Activated T-helper 1 cell treated with anti-CD3 and anti-CD28 coated beads, Interleukin-2, amount 50 U/mL, for 16 hours (primary cell): ENCODE results near the gene HEATR1.
"Not testable (repeated sequence)": the region's sequence is repeated elsewhere in the genome, so short reads cannot be mapped to it uniquely, and the experiment has no call there.

Experiments used
- DNase-seq, 2 donors: peaks; one replicate each; pipeline ENCODE4 v3.0.0-alpha.2; 2020; ENCODE audit warnings: low read depth in 1 of 2, low spot score in 1 of 2

Gene HEATR1, protein sequence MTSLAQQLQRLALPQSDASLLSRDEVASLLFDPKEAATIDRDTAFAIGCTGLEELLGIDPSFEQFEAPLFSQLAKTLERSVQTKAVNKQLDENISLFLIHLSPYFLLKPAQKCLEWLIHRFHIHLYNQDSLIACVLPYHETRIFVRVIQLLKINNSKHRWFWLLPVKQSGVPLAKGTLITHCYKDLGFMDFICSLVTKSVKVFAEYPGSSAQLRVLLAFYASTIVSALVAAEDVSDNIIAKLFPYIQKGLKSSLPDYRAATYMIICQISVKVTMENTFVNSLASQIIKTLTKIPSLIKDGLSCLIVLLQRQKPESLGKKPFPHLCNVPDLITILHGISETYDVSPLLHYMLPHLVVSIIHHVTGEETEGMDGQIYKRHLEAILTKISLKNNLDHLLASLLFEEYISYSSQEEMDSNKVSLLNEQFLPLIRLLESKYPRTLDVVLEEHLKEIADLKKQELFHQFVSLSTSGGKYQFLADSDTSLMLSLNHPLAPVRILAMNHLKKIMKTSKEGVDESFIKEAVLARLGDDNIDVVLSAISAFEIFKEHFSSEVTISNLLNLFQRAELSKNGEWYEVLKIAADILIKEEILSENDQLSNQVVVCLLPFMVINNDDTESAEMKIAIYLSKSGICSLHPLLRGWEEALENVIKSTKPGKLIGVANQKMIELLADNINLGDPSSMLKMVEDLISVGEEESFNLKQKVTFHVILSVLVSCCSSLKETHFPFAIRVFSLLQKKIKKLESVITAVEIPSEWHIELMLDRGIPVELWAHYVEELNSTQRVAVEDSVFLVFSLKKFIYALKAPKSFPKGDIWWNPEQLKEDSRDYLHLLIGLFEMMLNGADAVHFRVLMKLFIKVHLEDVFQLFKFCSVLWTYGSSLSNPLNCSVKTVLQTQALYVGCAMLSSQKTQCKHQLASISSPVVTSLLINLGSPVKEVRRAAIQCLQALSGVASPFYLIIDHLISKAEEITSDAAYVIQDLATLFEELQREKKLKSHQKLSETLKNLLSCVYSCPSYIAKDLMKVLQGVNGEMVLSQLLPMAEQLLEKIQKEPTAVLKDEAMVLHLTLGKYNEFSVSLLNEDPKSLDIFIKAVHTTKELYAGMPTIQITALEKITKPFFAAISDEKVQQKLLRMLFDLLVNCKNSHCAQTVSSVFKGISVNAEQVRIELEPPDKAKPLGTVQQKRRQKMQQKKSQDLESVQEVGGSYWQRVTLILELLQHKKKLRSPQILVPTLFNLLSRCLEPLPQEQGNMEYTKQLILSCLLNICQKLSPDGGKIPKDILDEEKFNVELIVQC (N-terminal part only)

DNA sequence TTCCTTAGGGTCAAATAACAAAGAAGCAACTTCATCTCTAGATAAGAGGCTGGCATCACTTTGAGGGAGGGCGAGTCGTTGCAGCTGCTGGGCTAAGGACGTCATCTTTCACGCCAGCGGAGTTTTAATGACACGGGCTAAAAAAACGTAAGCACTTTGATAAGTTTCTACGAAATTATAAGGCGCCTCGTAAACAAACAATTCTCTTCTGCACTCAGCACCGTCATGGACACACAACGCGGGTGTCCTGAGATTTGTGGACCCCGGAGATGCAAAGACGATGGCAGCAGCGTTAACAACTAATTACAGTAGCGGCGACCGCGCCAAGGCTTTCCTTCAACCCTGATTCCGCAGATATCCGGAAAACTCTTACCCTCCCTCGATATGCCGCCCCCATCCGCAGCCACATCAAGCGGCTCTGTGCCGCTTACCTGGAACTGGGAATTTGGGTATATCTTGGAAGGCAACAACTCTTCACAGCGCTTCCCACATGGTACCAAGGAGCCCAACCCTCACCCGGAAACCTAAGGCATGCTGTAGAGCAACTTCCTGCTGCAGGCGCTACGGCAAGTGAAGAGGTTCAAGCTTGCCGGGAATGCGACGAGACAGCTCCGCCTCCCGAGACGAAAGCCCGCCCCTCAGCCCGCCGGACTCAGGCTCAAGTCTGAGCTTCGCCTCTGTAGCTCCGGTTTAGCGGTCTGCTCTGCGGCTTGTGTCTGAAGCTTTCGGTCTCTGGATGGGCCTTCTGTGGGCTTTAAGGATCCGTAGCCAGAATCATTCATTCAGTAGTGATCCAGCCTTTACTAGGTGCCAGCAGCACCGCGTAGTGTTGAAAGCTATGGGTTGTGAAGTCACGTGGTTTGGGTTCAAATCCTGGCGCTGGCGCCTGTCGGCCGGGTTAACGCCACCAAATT lies at the start of gene HEATR1:
Gene HEATR1 (minus strand): TSS at position 526 of the 914 bp plus-strand sequence. CDS start 421 bp downstream, at position 105.
- peak; percentile 62 to 72 for DNase-seq

- DNase-seq = no peak
Measured at GRCh38 chr1:236645016-236645680, 40.8 kb upstream of the HEATR1 start.

DNA sequence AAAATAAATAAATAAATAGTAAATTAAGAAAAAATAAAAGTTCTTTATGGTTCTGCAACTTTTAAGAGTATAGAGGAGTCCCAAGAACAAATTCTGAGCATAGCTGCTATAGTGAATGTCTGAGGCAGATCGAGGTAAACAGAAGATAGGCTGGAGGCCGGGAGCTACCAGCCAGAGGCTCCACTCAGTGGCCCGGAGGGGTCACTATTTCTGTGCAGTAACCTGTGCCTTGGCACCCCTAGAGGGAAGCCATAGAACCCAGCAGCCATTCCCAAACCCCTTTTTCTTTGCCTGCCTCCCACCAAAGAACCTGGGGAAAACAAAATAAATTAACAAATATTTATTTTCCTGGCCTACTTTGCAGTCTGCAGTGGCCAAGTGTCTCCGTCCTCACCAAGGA lies 38.4 kb upstream of the HEATR1 start:
- DNase-seq = no peak

- DNase-seq = no peak
Measured at GRCh38 chr1:236639686-236640085, 35.4 kb upstream of the HEATR1 start.

GRCh38 chr1:236638945-236639344 lies 34.6 kb upstream of the HEATR1 start:
- DNase-seq = no peak

- DNase-seq = no peak
Measured at GRCh38 chr1:236636017-236636416, 31.7 kb upstream of the HEATR1 start.

GRCh38 chr1:236627727-236628408 lies 23.6 kb upstream of the HEATR1 start:
- DNase-seq = no peak

DNA sequence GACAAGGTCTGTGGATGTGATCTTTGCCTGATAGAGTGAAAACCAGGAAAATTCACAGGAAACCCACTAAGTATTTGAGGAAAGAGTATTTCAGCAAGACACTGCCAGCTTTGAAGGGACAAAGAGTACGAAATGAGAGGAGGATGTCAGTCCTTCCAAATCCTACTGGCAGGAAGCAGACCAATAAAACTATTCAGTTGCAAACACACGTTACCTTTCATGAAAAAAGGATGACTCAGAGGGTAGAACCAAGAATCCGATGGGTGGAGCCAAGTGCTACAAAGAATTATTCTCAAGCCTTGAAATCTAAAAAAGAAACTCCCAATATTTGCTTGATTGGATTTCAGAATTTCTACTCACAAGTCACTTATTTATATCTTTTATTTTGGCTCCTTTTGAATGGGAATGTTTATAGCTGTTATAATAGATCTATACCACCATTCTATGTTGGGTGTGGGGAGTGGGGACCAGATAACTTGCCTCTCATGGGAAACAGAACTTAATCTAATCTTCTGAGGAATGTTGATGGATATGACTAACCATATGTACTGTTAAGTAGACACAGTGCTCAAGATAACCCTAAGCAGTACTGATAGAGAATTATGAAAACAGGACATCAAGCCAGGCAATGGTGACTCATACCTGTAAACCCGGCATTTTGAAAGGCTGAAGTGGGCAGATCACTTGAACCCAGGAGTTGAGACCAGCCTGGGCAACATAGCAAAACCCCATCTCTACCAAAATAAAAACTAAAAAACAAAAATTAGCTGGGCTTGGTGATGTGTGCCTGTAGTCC lies 19.3 kb upstream of the HEATR1 start:
- DNase-seq = no peak

DNA sequence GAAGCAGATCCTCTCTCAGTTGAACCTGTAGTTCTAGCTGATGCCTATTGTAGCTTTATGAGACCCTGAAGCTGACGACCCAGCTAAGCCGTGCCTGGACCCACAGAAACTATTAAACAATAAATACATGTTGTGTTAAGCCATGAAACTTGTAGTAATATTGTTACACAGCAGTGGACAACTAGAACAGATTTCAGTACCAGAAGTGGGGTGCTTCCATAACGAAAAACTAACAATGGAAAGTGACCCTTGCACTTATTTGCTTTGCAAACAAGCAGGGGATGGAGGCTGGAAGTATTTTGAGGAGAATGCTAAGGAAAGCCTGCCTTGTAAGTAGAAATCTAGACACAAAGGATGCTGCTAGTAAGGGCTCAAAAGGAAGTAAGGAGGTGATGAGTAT lies 18.1 kb upstream of the HEATR1 start:
- no peak for DNase-seq

GRCh38 chr1:236619398-236619797 lies 15.1 kb upstream of the HEATR1 start:
- DNase-seq = no peak

DNA sequence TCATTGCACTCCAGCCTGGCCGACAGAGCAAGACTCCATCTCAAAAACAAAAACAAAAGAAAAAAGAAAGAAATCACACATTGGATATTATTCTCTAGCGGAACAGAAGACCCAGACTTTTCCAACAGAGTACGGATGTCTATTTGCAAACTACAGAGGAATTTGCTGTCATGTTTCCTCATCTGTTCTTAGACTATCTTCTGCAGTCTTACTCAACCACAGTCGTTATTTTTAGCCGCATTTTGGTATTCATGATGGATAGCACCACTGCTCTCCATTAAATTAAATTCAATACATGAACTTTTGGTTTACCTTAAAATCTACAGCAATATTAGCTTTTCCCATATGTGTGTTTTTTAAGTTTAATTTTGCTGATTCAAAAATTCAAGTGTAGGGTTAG lies 14.2 kb upstream of the HEATR1 start:
- no peak for DNase-seq

DNA sequence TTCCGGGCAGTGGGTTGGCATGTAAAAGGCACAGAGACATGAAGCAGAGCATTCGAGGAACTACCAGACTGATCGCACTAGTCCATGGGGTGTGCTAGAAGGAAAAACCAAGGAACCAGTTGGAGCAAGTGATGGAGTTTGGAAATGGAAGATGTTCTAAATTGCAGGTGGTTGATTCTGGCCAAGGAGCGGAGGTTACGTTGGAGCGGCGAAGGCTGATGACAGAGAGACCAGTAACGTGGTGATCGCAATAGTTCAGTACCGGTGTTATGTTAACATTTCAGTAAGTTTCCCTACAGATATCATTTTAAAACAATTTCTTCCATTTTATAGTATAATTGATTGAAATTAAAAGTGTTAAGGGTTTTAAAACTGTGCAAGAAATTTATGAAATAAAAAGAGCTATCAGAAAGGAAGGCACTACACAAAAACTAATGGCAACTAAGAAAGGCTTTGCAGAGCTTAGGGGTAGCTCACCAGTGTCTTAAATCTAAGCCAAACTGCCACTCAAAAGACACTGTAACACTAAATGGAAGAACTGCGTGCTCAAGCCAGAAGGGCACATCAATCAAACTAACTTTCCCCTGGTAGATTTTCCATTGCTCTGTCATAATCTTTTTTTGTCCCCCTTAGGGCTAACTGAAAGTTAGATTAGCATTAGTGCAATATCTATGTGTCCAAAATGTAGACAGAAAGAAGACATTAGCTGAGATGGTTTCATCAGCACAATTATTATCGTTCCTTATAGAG lies 11.3 kb upstream of the HEATR1 start:
- DNase-seq = no peak

DNA sequence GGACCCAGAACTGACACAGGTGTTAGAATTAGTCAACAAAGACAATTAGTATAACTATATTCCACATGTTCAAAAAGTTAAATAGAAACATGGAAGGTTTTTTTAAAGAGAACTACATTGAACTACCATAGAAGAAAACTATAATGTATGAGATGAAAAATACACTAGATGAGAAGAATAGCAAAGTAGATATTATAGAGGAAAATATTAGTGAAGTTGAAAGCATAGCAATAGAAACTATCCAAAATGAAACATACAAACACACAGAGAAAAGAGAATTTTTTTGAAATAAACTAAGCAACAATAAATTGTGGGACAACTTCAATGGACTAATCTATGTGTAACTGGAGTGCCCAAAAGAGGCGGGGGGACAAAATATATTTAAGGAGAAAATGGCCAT lies 8.0 kb upstream of the HEATR1 start:
- no peak for DNase-seq

DNA sequence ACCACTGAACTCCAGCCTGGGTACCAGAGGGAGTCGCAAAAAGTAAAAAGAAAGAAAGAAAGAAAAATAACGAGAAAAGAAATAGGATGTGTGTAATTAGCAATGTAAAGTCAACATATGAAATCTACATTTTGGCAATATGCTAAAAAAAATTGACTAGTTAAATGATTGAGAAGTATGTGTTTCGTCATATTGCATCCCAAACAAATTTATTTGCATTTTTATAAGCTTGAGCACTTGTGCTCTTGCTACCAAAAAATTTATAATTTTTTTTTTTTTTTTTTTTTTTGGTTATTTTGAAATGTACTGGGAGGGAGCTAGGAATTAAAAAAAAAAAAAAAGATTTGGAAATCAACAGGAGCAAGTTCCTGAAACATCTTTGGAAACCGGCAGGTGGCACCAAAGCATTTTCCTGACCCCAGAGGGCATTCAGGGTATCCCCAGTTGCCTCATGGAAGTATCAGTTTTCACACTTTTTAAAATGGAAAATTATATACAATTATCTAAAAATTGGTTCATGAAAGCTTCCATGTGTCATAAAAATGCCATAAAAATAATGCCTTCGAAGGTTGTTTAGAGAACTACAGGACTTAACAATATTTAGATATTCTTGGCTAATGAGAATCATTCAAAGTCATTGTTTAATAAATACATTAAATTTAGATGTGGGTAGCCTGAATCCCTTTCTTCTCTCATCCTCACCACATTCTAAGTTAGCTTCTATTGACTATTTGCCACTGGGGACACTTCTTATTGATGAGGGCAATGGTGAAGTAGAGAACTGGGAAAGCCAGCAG lies 4.8 kb upstream of the HEATR1 start:
- DNase-seq = no peak

DNA sequence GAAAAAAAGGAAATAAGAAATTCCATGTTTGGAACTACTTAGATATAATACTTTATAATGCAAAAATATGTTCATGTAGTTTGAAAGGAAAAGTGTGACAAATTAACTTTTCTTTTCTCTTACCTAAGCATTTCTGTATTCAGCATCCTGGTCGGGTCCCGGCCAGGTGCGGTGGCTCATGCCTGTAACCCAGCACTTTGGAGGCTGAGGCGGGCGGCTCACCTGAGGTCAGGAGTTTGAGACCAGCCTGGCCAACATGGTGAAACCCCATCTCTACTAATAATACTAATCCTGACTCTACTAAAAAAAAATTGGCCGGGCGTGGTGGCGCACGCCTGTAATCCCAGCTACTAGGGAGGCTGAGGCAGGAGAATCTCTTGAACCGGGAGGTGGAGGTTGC lies 3.3 kb upstream of the HEATR1 start:
- DNase-seq = not testable (repeated sequence)

- DNase-seq = no peak
Measured at GRCh38 chr1:236604905-236605806, 840 bp upstream of the HEATR1 start.
